NCI-H2107 treated with DMSO at 0.1 percent for 48 hours (cell line): ENCODE measurements around the gene ARFGAP1.
"Not testable (repeated sequence)": the region's sequence is repeated elsewhere in the genome, so short reads cannot be mapped to it uniquely, and the experiment has no call there.

ENCODE experiments used
- DNase-seq: peaks from one replicate; lab custom pipeline; 2025; ENCODE audit not compliant: unreplicated experiment; lab: John Stamatoyannopoulos, UW

Gene ARFGAP1

GRCh38 chr20:63330940-63331339 is 58.3 kb downstream of the ARFGAP1 start:
- no peak for DNase-seq

GRCh38 chr20:63331741-63332400 is 59.3 kb downstream of the ARFGAP1 start:
- DNase-seq = no peak

- DNase-seq = no peak
These were observed 60.1 kb downstream of the ARFGAP1 start for GRCh38 chr20:63332488-63333240.

- no peak for DNase-seq
These were observed 60.7 kb downstream of the ARFGAP1 start for GRCh38 chr20:63333241-63333836.

- DNase-seq = no peak
These were observed 61.7 kb downstream of the ARFGAP1 start for GRCh38 chr20:63334356-63334755.

- not testable (repeated sequence) for DNase-seq
These were observed 62.4 kb downstream of the ARFGAP1 start for GRCh38 chr20:63335060-63335459.

GRCh38 chr20:63335711-63336110 is 63.1 kb downstream of the ARFGAP1 start:
- DNase-seq = no peak

- no peak for DNase-seq
These were observed 63.7 kb downstream of the ARFGAP1 start for GRCh38 chr20:63336232-63336752.

- DNase-seq = no peak
These were observed 65.3 kb downstream of the ARFGAP1 start for GRCh38 chr20:63337786-63338420.
